PC-3 (cell line): Measurements from ENCODE around the gene CORO6. TPM values are rescaled to one million over a fixed set of nuclear protein-coding genes. Genes with fewer than 3 reads are reported as not detected.

ENCODE experiments used
- ATAC-seq: fragments of 200-7000 bp; cut with Tn5 transposase; 2 replicates; pipeline ENCODE4 v1.9.1; 2020; ENCODE audit warnings: mild to moderate bottlenecking, moderate library complexity
- BruUV-seq: library from RNA; stranded (reverse); fragments of 400-500 nt; replicated peaks from 2 replicates; lab custom pipeline; 2021; lab: Mats Ljungman, UMichigan
- CTCF ChIA-PET: fragments of 300-600 bp; sonication (Branson Sonifier 250); formaldehyde crosslinking; loops from one replicate; lab custom pipeline; 2022; ENCODE audit warnings: antibody characterized with exemption; lab: Charles Lee
- POLR2A ChIA-PET: fragments of 300-600 bp; sonication (Branson Sonifier 250); formaldehyde crosslinking; loops from one replicate; lab custom pipeline; 2022; ENCODE audit warnings: antibody characterized with exemption; ENCODE audit not compliant: unreplicated experiment; lab: Charles Lee
- DNase-seq: peaks from one replicate; pipeline ENCODE4 v3.0.0-alpha.2; 2015
- H2AFZ ChIP-seq: fragments of 300-600 bp; sonication (generic); 2 replicates; pipeline ENCODE4 v1.6.0; 2016; ENCODE audit warnings: antibody characterized with exemption, low read length
- H3F3A ChIP-seq: fragments of 300-600 bp; sonication (generic); one replicate; pipeline ENCODE4 v1.6.0; 2017; ENCODE audit warnings: antibody characterized with exemption, low read length, control low read depth, mild to moderate bottlenecking; ENCODE audit not compliant: unreplicated experiment
- H3K27ac ChIP-seq: fragments of 300-600 bp; sonication (generic); 2 replicates; pipeline ENCODE4 v1.5.1; 2016; ENCODE audit warnings: mild to moderate bottlenecking, low read length
- H3K27me3 ChIP-seq: fragments of 300-600 bp; sonication (generic); 2 replicates; pipeline ENCODE4 v1.6.1; 2016; ENCODE audit warnings: low read length, mixed read lengths
- H3K36me3 ChIP-seq: fragments of 300-600 bp; sonication (generic); 2 replicates; pipeline ENCODE4 v1.6.1; 2016; ENCODE audit warnings: low read depth, mixed run types, low read length, mixed read lengths
- H3K4me1 ChIP-seq: fragments of 300-600 bp; sonication (generic); 2 replicates; pipeline ENCODE4 v1.5.1; 2016; ENCODE audit warnings: low read length; ENCODE audit not compliant: insufficient read depth
- H3K4me2 ChIP-seq: fragments of 300-600 bp; sonication (generic); 2 replicates; pipeline ENCODE4 v1.6.0; 2016; ENCODE audit warnings: low read length
- H3K4me3 ChIP-seq: fragments of 300-600 bp; sonication (generic); 2 replicates; pipeline ENCODE4 v1.5.1; 2016; ENCODE audit warnings: mild to moderate bottlenecking, low read length, mixed read lengths
- H3K79me2 ChIP-seq: fragments of 300-600 bp; sonication (generic); 2 replicates; pipeline ENCODE4 v1.6.1; 2017; ENCODE audit warnings: low read length, mixed read lengths
- H3K9ac ChIP-seq: fragments of 300-600 bp; sonication (generic); 2 replicates; pipeline ENCODE4 v1.6.0; 2016; ENCODE audit warnings: mild to moderate bottlenecking, low read length
- H3K9me2 ChIP-seq: fragments of 300-600 bp; sonication (generic); replicated peaks from 2 replicates; pipeline ENCODE4 v1.6.1; 2016; ENCODE audit warnings: mixed run types, low read length, mixed read lengths
- H3K9me3 ChIP-seq: fragments of 300-600 bp; sonication (generic); 2 replicates; pipeline ENCODE4 v1.6.1; 2016; ENCODE audit warnings: low read length, mixed read lengths
- H4K20me1 ChIP-seq: fragments of 300-600 bp; sonication (generic); 2 replicates; pipeline ENCODE4 v1.6.1; 2016; ENCODE audit warnings: low read length, mixed read lengths
- EZH2 ChIP-seq: fragments of 300-600 bp; sonication (generic); IDR thresholded peaks from one replicate; pipeline ENCODE4 v1.6.1; 2017; ENCODE audit warnings: antibody characterized with exemption, mild to moderate bottlenecking, low read length; ENCODE audit not compliant: unreplicated experiment
- EZH2phosphoT487 ChIP-seq: fragments of 300-600 bp; sonication (generic); IDR thresholded peaks from 2 replicates; pipeline ENCODE4 v1.6.1; 2018; ENCODE audit warnings: mild to moderate bottlenecking, antibody characterized with exemption, low read length, borderline replicate concordance
- intact Hi-C: fragments of 100-400 bp; cut with micrococcal nuclease; formaldehyde crosslinking; loops from 2 replicates; pipeline ENCODE4 v1.9.0; 2023
- total RNA-seq: library from RNA; depleted of rRNA; stranded (reverse); fragments of >200 nt; gene quantifications from 2 replicates; pipeline ENCODE4 v1.2.3, GENCODE V29; 2014
- TF ChIP-seq, protein P1 (sequence below): fragments of 300-600 bp; sonication (generic); conservative IDR thresholded peaks from 2 replicates; pipeline ENCODE4 v1.5.1; 2017; ENCODE audit warnings: antibody characterized with exemption, low read depth, mild to moderate bottlenecking, low read length

CORO6 gene
- total RNA-seq, 1 experiment from 2014 or later, result 0.44 TPM

DNA sequence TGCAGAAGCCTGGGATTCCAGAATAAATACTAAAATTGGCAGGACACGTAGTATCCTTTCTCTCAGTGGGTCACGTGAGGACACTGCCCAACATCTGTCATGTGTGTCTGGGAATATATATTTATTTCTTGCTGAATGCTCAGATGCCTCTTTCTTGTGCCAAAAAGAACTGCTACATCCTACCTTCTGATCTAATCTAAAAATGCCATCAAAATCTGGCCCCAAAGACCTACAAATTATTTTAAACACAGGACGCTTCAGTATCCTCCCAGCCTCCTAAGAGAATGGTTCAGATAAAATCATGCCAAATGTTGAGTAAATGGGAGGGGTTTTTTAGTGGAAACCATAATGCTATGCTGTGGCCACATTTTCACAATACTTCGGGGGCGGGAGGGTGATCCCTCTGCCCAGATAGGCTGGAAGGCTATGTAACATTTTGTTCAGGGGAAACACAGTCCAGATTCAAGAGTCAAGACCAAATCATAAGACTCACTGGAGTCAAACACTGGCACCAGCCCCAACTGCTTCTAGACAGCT, 22.9 kb upstream of the CORO6 start:
- ATAC-seq, result no peak
- no peak overlapping the region for H3K9ac ChIP-seq
- peaks cover 1% of the 10 kb centered on the region for H3K4me1 ChIP-seq
- H3K79me2 ChIP-seq, result no peaks in the 10 kb centered on the region
- no peaks in the 10 kb centered on the region for H3K9me3 ChIP-seq
- no peaks in the 10 kb centered on the region for H4K20me1 ChIP-seq
- intact Hi-C loops, result no loop called here
- ChIA-PET POLR2A (no interaction called here), CTCF (no interaction called here)
- H3K9me2 ChIP-seq, result no peaks in the 10 kb centered on the region
- no peak overlapping the region for H3K27ac ChIP-seq
- no peaks in the 10 kb centered on the region for H3F3A ChIP-seq
- H3K4me3 ChIP-seq, result no peak overlapping the region
- H2AFZ ChIP-seq, result no peak overlapping the region
- H3K4me2 ChIP-seq, result no peak overlapping the region
- H3K27me3 ChIP-seq, result no peaks in the 10 kb centered on the region
- no peak for DNase-seq
- no peaks in the 10 kb centered on the region for H3K36me3 ChIP-seq
- BruUV-seq, result no TSS peak
- TF ChIP-seq EZH2phosphoT487, result no peak
- no peak for TF ChIP-seq EZH2

DNA sequence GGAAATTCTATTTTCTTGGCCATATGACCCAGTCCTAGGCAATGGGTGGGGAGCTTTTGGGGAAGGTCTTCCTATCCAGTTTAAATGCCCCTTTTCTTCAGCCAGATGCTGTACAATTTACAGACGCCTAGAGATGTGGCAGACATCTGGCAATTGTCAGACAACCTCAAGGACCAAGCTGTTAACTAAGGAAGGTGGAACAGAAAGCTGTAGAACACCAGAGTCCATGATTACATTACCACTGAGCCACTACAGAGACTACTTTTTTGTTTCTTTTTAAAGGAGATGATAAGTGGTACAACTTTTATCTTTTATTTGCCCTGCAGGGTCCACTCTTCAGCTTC, 21.1 kb upstream of the CORO6 start:
- peaks cover 12% of the 10 kb centered on the region for H3K4me1 ChIP-seq
- DNase-seq, result no peak
- no peak overlapping the region for H3K4me3 ChIP-seq
- intact Hi-C loops, result loop anchor here (5.0 kb wide), 1 partner anchor 119 kb away; no protein-coding TSS in a partner anchor
- BruUV-seq, result no TSS peak
- CTCF ChIA-PET, result no interaction called here
- H4K20me1 ChIP-seq, result no peaks in the 10 kb centered on the region
- no peaks in the 10 kb centered on the region for H3K79me2 ChIP-seq
- ATAC-seq, result no peak
- no peaks in the 10 kb centered on the region for H3K9me3 ChIP-seq
- H3K36me3 ChIP-seq, result no peaks in the 10 kb centered on the region
- POLR2A ChIA-PET, result no interaction called here
- H3K27me3 ChIP-seq, result no peaks in the 10 kb centered on the region
- H3K27ac ChIP-seq, result no peak overlapping the region
- TF ChIP-seq, protein P1, sequence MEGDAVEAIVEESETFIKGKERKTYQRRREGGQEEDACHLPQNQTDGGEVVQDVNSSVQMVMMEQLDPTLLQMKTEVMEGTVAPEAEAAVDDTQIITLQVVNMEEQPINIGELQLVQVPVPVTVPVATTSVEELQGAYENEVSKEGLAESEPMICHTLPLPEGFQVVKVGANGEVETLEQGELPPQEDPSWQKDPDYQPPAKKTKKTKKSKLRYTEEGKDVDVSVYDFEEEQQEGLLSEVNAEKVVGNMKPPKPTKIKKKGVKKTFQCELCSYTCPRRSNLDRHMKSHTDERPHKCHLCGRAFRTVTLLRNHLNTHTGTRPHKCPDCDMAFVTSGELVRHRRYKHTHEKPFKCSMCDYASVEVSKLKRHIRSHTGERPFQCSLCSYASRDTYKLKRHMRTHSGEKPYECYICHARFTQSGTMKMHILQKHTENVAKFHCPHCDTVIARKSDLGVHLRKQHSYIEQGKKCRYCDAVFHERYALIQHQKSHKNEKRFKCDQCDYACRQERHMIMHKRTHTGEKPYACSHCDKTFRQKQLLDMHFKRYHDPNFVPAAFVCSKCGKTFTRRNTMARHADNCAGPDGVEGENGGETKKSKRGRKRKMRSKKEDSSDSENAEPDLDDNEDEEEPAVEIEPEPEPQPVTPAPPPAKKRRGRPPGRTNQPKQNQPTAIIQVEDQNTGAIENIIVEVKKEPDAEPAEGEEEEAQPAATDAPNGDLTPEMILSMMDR, result no peak
- TF ChIP-seq EZH2phosphoT487 (no peak), EZH2 (no peak)
- no peaks in the 10 kb centered on the region for H3F3A ChIP-seq
- no peak overlapping the region for H3K4me2 ChIP-seq
- no peak overlapping the region for H2AFZ ChIP-seq
- no peak overlapping the region for H3K9ac ChIP-seq
- H3K9me2 ChIP-seq, result no peaks in the 10 kb centered on the region

DNA sequence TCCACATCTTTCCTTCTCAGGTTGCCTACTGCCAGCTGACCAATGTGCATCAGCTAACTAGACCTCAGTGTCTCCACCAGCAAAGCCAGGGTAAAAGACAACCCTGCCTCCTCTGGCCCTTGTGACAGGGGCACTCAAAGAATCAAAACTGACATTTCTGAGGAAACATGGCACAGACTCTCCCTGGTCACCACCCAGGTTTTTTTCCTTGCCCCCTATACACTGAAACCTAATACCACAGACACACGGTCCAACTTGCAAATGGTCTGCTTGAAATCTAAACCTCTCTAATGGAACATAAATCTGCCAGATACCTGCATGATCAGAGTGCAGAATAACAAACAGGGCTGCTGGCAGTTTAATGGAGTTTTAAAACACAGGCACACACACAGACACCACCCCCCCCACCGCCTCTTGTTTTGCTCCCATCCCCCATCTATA, 19.5 kb upstream of the CORO6 start:
- ATAC-seq, result no peak
- Histone ChIP-seq H3K4me3 (no peak overlapping the region), H3K9me2 (no peaks in the 10 kb centered on the region), H3K79me2 (no peaks in the 10 kb centered on the region), H3K4me1 (peaks cover 14% of the 10 kb centered on the region), H3K27ac (no peak overlapping the region), H3K27me3 (no peaks in the 10 kb centered on the region), H4K20me1 (no peaks in the 10 kb centered on the region), H2AFZ (no peak overlapping the region), H3F3A (no peaks in the 10 kb centered on the region), H3K9ac (no peak overlapping the region), H3K36me3 (no peaks in the 10 kb centered on the region), H3K4me2 (no peak overlapping the region), H3K9me3 (no peaks in the 10 kb centered on the region)
- intact Hi-C loops, result loop anchor here (5.0 kb wide), 1 partner anchor 120 kb away; no protein-coding TSS in a partner anchor
- TF ChIP-seq, protein P1, result no peak
- TF ChIP-seq EZH2phosphoT487 (no peak), EZH2 (no peak)
- BruUV-seq, result no TSS peak
- DNase-seq, result no peak
- CTCF ChIA-PET, result no interaction called here
- POLR2A ChIA-PET, result no interaction called here
